GM21367 (cell line): ENCODE results near the gene SCAMP5.

Experiments used
- ATAC-seq: cut with Tn5 transposase; IDR thresholded peaks from one replicate; pipeline ENCODE4 v1.9.1; 2021; ENCODE audit not compliant: unreplicated experiment

The SCAMP5 gene

GRCh38 chr15:75067123-75067830, 71.9 kb downstream of the SCAMP5 start:
- ATAC-seq, result no peak

DNA sequence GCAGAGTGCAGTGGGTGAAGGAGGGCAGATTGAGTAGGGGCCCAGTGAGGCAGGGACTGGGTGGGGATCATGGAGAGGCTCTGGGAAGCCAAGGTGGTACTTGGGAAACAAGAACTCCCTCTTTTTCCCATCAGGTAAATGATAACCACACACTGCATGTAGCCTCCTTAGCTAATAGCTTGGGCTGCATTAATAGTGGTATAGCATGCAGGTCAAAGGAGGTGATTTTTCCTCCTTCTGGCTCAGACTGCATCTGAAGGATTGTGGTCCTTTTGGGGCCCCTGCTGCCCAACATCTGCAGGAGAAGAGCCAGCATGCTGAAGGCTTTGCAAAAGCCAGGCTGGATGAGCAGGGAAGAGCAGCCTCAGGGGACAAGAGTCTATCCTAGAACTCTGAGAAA, 73.4 kb downstream of the SCAMP5 start:
- no peak for ATAC-seq

GRCh38 chr15:75069301-75069925, 74.0 kb downstream of the SCAMP5 start:
- peak; percentile 73 for ATAC-seq

- ATAC-seq, result no peak
These were observed 75.3 kb downstream of the SCAMP5 start for GRCh38 chr15:75070674-75071073.
